ENCODE data around the gene KTN1. TPM values are rescaled to one million over a fixed set of nuclear protein-coding genes. Genes with fewer than 3 reads are reported as not detected.

The KTN1 gene
- total RNA-seq, 1 donor = 75.0 TPM

DNA sequence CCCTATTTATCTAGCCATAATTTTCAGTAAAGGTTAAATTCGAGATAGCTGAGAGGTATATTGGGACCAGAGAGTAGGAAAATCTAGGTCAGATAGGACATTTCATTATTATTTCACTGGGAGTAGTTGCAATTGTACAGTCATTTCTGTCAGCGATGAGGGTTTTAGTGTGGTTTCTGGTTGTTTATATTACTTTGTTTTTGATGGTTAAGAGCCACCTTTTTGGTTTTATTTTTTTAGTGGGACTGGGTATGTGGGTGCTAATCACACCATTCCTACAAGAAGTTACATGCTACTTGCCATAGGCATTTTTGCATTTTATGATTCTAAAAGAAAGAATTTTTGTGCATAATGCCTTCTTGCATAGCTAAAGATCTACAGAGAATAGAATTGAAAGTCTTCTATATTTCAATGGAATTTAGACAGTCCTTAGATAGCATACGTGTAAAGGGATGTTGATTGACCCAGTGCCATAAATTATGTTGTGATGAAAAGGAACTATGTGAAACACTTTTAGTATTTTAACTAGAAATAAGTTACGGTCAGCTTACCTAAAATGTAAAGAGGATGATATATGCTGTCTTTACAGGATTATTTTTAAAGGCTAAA is 85.2 kb downstream of the KTN1 start:
- Histone ChIP-seq H3K27me3 (ENCODE audit: insufficient read depth, low read length) (no peaks in the 10 kb centered on the region), H3K9me3 (ENCODE audit: low read depth, low read length) (no peaks in the 10 kb centered on the region), H3K4me1 (ENCODE audit: insufficient read depth, low read length) (no peaks in the 10 kb centered on the region), H3K4me3 (ENCODE audit: low read length) (no peak overlapping the region)

DNA sequence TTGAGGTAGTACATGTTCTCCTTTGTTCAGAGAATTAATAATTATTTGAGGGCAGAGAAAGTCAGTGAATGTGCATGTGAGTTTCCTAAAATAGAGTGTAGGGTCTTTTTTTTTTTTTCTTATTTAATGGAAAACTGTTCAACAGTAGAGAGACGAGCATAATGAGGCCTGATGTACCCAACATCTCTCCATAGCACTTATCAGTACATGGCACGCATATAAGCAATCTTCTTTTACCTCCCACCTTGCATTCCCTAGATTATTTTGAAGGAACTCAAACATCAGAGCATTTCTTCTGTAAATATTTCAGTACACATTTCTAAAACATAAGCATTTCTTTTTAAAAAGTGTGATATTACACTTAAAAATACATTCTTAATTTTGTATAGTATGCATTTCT is 87.8 kb downstream of the KTN1 start:
- Histone ChIP-seq H3K4me1 (ENCODE audit: insufficient read depth, low read length) (no peaks in the 10 kb centered on the region), H3K4me3 (ENCODE audit: low read length) (no peak overlapping the region), H3K9me3 (ENCODE audit: low read depth, low read length) (no peaks in the 10 kb centered on the region), H3K27me3 (ENCODE audit: insufficient read depth, low read length) (no peaks in the 10 kb centered on the region)

DNA sequence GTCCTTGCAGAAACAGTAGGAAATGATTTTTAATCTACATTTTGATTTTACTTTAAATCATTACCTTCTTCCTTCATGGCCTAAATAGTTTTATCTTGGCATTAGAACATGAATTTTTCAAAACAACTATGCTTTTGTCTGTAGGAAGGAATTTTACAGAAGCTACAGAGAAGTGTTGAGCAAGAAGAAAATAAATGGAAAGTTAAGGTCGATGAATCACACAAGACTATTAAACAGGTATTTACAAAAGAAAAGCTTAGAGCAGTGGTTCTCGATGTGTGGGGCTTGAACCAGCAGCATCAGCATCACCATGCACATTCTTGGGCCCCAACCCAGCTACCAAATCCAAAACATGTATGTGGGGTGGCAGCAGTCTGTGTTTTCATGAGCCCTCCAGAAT is 91.6 kb downstream of the KTN1 start:
- H3K9me3 ChIP-seq (ENCODE audit: low read depth, low read length) = no peaks in the 10 kb centered on the region
- H3K27me3 ChIP-seq (ENCODE audit: insufficient read depth, low read length) = no peaks in the 10 kb centered on the region
- H3K4me1 ChIP-seq (ENCODE audit: insufficient read depth, low read length) = no peaks in the 10 kb centered on the region
- no peak overlapping the region for H3K4me3 ChIP-seq (ENCODE audit: low read length)

DNA sequence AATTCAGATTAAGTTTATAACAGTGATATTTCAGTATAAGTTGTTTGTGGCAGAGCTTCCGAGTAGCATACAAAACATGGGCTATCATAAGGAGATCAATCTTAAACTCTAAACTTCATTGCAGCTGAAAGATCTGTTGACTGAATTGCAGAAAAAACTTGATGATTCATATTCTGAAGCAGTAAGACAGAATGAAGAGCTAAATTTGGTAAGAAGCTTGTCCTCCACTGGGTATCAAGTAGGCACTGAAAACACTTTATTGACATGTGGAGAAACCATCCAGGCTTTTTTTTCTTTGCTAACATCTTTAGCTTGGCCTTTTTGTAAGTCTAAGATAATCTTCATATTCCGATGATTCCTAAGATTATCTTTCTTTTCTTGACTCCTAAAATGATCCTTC is 93.0 kb downstream of the KTN1 start:
- Histone ChIP-seq H3K9me3 (ENCODE audit: low read depth, low read length) (no peaks in the 10 kb centered on the region), H3K27me3 (ENCODE audit: insufficient read depth, low read length) (no peaks in the 10 kb centered on the region), H3K4me1 (ENCODE audit: insufficient read depth, low read length) (no peaks in the 10 kb centered on the region), H3K4me3 (ENCODE audit: low read length) (no peak overlapping the region)

DNA sequence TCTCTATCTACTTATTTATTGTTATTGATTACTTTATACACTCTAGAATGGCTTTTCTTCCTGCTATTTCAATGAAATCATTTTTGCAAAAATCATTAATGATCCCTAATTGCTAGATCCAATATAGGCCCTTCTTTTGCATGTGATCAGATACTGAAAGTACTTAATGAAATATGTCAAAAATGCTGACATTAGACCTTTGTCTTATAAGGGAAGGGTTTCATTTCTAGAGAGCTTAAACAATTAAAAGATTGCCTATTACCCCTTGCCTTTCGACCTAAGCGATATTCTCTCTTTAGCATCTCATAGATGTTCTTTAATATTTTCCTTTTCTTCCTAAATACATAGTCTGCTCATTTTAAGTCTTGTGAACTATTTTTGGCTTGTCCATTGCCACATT is 101.1 kb downstream of the KTN1 start:
- no peaks in the 10 kb centered on the region for H3K9me3 ChIP-seq (ENCODE audit: low read depth, low read length)
- no peaks in the 10 kb centered on the region for H3K4me1 ChIP-seq (ENCODE audit: insufficient read depth, low read length)
- H3K27me3 ChIP-seq (ENCODE audit: insufficient read depth, low read length) = no peaks in the 10 kb centered on the region
- H3K4me3 ChIP-seq (ENCODE audit: low read length) = no peak overlapping the region

DNA sequence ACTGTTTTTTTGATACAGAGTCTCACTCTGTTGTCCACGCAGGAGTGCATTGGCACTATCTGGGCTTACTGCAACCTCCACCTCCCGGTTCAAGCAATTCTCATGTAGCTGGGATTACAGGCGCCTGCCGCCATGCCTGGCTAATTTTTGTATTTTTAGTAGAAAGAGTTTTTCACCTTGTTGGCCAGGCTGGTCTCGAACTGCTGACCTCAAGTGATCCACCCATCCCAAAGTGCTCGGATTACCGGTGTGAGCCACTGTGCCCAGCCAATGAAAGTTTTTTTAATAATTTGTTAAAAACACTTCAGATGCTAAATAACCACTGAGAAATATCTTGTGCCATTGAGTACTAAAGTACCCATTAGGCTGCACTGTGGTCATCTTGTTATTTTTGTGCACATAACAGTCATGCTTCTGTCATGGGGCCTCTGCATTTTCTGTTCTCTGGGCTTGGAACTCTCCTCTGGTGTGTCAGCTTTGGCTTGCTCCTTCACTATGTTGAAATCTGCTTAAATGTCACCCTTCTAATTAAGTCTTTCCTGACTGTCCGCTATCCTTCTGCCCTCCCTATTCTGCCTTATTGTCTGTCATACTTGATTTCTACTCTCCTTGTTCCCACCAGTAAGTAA is 105.1 kb downstream of the KTN1 start:
- no peaks in the 10 kb centered on the region for H3K4me1 ChIP-seq (ENCODE audit: insufficient read depth, low read length)
- H3K9me3 ChIP-seq (ENCODE audit: low read depth, low read length) = no peaks in the 10 kb centered on the region
- no peaks in the 10 kb centered on the region for H3K27me3 ChIP-seq (ENCODE audit: insufficient read depth, low read length)
- no peak overlapping the region for H3K4me3 ChIP-seq (ENCODE audit: low read length)

DNA sequence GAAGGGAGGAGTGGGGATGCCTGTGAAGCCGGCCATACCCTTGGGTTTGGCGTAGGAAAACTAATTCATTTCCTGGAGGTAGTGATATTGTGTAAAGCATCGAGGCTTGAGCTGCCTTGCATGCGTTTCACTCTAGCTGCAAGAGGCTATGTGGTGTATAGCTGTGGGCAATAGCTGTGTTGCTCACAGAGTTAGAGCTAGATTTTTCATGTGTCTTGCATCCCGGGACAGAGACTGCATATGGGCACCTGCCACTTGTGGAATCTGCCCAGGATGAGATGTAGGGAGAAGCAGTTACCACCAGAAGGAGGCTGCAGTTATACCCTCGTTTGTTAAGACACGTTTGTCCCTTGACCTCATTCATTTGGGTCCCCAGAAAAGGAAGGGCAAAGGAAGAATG is 106.7 kb downstream of the KTN1 start:
- no peaks in the 10 kb centered on the region for H3K9me3 ChIP-seq (ENCODE audit: low read depth, low read length)
- no peaks in the 10 kb centered on the region for H3K27me3 ChIP-seq (ENCODE audit: insufficient read depth, low read length)
- H3K4me1 ChIP-seq (ENCODE audit: insufficient read depth, low read length) = no peaks in the 10 kb centered on the region
- no peak overlapping the region for H3K4me3 ChIP-seq (ENCODE audit: low read length)

DNA sequence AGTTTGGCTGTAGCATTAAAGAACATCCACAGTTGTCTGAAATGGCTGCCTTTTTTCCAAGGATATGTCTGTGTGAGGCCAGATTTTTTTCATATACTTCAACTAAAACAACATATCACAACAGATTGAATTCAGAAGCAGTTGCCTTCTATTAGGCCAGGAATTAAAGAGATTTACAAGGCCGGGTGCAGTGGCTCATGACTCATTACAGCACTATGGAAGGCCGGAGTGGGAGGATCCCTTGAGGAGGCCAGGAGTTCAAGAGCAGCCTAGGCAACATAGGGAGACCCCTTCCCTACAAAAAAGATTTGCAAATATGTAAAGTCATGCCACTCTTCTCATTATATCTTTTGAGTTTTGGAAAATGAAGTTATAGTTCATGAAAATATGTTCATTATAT is 108.6 kb downstream of the KTN1 start:
- no peaks in the 10 kb centered on the region for H3K27me3 ChIP-seq (ENCODE audit: insufficient read depth, low read length)
- H3K4me3 ChIP-seq (ENCODE audit: low read length) = no peak overlapping the region
- H3K9me3 ChIP-seq (ENCODE audit: low read depth, low read length) = no peaks in the 10 kb centered on the region
- H3K4me1 ChIP-seq (ENCODE audit: insufficient read depth, low read length) = no peaks in the 10 kb centered on the region

DNA sequence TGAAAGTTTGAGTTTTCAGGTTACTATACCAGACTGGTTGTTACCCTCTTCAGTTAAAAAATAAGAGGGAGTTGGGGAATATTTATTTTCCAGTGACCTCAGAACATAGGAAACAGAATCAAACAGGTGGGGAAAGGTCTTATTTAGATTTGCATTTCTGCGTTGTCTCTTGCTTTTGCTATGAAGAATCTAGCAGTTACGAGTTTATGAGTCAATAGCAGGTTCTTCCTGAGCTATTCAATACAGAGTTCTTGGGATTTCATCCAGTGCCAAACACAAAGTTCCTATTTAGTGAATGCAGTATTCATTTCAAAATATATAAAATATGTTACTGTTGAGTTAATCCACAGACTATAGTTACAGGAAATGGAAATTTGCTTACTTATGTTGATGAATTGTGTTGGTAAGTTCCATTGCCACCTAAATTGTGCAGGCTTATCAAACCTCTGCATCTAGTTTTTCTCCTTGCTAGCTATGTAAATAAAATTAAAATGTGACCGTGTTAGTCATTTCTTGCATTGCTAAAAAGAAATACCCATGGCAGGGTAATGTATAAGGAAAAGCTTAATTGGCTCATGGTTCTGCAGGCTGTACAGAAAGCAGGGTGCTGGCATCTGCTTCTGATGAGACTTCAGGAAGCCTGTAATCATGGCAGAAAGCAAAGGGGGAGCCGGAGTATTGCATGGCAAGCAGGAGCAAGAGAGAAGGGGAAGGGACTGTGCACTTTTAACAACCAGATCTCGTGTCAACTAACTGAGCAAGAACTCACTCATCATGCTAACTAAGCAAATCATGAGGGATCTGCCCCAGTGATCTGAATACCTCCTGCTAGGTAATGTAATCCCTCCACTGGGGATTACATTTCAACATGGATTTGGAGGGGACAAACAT is 110.2 kb downstream of the KTN1 start:
- no peaks in the 10 kb centered on the region for H3K9me3 ChIP-seq (ENCODE audit: low read depth, low read length)
- no peaks in the 10 kb centered on the region for H3K27me3 ChIP-seq (ENCODE audit: insufficient read depth, low read length)
- no peaks in the 10 kb centered on the region for H3K4me1 ChIP-seq (ENCODE audit: insufficient read depth, low read length)
- H3K4me3 ChIP-seq (ENCODE audit: low read length) = no peak overlapping the region

DNA sequence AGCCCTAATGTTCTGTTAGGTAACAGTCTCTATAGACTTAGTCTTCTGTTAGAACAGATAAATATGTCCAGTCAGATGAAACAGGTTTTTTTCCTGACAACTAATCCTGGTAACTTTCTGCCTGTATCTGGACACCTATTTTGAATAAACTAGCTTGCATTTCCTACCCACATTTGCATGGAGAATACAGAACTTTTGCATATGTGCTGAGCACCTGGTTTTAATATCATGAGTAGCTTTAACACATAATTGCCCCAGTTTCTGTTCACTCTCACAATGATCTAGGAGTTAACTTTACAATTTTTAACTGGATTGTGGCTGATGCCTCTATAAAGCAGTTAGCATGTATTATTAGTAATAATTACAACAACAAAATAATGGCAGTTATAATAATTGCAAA is 111.7 kb downstream of the KTN1 start:
- H3K27me3 ChIP-seq (ENCODE audit: insufficient read depth, low read length) = no peaks in the 10 kb centered on the region
- no peaks in the 10 kb centered on the region for H3K4me1 ChIP-seq (ENCODE audit: insufficient read depth, low read length)
- H3K4me3 ChIP-seq (ENCODE audit: low read length) = no peak overlapping the region
- H3K9me3 ChIP-seq (ENCODE audit: low read depth, low read length) = no peaks in the 10 kb centered on the region

DNA sequence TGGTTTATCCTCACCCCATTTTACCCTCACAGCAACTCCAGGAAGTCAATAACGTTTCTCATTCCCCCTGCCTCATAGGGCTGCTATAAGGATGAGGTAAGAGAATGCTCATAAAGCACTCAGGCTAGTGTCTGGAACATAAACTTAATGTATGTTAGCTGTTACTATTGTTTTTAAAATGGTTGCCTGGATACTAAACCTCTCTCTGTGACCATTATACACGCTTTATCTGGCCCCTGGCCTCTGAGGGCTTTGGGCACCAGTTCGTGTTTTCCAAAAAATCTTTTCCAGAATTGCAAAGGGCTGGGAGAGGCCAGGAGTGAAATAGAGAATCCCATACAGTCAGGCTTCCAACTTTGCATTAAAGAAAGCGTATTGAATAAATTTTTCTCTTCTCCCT is 113.9 kb downstream of the KTN1 start:
- Histone ChIP-seq H3K27me3 (ENCODE audit: insufficient read depth, low read length) (no peaks in the 10 kb centered on the region), H3K4me3 (ENCODE audit: low read length) (no peak overlapping the region), H3K4me1 (ENCODE audit: insufficient read depth, low read length) (no peaks in the 10 kb centered on the region), H3K9me3 (ENCODE audit: low read depth, low read length) (no peaks in the 10 kb centered on the region)

DNA sequence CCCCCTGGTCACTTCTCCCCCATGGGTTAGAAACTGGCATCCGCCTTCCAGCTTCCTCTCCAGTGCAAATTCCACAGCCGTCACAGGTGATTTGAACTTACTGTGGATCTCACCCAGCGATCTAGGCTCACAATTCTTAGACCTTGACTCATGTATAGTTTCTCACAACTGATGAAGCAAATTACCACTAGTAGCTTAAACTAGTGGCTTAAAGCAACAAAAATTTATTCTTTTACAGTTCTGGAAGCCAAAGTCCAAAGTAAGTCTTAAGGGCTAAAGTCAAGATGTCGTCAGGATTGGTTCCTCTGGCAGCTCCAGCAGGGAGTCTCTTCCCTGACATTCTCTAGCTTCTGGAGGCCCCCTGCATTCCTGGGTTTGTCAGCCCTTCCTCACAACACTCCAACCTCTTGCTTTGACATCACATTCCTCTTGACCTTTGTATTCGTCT is 117.4 kb downstream of the KTN1 start:
- no peaks in the 10 kb centered on the region for H3K27me3 ChIP-seq (ENCODE audit: insufficient read depth, low read length)
- H3K4me1 ChIP-seq (ENCODE audit: insufficient read depth, low read length) = no peaks in the 10 kb centered on the region
- no peaks in the 10 kb centered on the region for H3K9me3 ChIP-seq (ENCODE audit: low read depth, low read length)
- H3K4me3 ChIP-seq (ENCODE audit: low read length) = no peak overlapping the region

DNA sequence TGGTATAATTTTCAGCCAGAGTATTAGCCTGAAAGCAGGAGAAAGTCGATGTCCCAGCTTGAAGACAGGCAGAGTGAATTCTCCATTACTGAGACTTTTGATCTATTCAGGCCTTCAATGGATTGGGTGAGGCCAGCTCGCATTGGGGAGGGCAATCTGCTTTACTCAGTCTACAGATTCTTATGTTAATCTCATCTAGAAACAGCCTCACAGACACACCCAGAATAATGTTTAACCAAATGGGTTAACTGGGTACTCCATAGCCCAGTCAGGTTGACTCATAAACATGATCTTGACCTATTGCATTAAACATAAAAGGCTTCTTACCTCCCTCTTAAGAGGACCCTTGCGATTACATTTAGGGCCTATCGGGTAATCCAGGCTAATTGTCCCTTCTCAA is 118.0 kb downstream of the KTN1 start:
- Histone ChIP-seq H3K4me1 (ENCODE audit: insufficient read depth, low read length) (no peaks in the 10 kb centered on the region), H3K27me3 (ENCODE audit: insufficient read depth, low read length) (no peaks in the 10 kb centered on the region), H3K9me3 (ENCODE audit: low read depth, low read length) (no peaks in the 10 kb centered on the region), H3K4me3 (ENCODE audit: low read length) (no peak overlapping the region)

DNA sequence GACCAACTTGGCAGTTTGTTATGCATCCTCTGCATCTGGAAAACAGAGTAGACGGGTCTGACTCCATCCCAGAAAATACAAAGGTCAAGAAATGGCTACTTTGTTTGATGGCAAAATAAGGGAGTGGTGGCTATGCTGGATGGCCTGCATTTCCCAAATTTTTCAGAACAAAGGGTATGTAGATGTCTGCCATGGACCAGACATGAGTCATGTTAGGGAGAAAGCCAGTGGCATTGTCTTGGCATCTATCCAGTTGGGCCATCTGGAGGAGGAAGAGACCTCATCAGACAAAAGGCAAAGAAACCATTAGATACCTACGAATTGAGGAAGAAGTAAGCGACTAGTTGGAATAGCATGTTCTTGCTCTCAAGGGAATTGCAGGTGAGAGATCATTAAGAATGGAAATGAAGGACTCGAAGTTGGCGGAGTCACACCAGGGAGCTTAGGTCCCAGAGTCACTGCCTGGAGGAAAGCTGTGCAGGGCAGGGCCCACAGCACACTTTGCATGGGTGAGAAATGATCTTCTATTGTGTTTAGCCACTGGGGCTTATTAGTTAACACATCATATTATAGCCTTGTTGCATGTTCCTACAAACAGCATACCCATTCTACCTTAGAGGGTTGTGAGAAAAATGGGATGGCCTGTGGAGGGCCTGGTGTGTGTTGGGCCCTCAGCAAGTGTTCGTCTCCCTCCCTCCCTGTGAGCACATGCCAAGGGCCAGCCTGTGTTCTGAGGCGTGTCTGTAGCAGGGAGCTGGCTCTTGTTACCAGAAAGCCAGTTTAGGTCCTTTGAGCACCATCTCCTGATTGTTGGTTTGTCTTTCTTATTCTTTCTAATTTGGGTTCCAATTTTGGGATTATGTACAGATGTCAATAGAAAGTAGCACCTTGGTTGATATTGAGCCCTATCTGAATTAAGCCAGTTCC is 119.4 kb downstream of the KTN1 start:
- Histone ChIP-seq H3K4me1 (ENCODE audit: insufficient read depth, low read length) (no peaks in the 10 kb centered on the region), H3K27me3 (ENCODE audit: insufficient read depth, low read length) (no peaks in the 10 kb centered on the region), H3K9me3 (ENCODE audit: low read depth, low read length) (no peaks in the 10 kb centered on the region), H3K4me3 (ENCODE audit: low read length) (no peak overlapping the region)

DNA sequence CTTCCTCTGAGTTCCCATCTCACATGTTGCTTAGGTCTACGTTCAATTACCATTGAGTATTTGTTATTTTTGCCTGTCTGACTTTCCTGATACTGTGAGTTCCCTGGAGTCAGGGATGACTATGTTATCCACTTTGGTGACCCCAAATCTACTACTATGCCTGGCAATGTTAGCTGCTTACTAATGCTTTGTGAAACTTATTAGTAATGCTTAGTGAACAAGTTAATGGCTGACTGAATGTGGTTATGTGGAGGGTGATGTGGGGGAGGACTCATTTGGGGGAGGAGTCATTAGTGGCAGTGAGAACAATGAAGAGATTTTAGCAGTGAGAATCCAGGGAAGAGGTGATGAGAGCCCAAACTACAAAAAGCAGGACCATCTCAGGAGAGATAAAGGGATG is 121.6 kb downstream of the KTN1 start:
- Histone ChIP-seq H3K4me1 (ENCODE audit: insufficient read depth, low read length) (no peaks in the 10 kb centered on the region), H3K4me3 (ENCODE audit: low read length) (no peak overlapping the region), H3K27me3 (ENCODE audit: insufficient read depth, low read length) (no peaks in the 10 kb centered on the region), H3K9me3 (ENCODE audit: low read depth, low read length) (no peaks in the 10 kb centered on the region)
